ENCODE measurements around the gene CNPY4. TPM values are rescaled to one million over a fixed set of nuclear protein-coding genes. Genes with fewer than 3 reads are reported as not detected.

CNPY4 gene
- total and polyA plus RNA-seq, 2 donors from 2014 or later = 11.6 to 22.0 TPM

DNA sequence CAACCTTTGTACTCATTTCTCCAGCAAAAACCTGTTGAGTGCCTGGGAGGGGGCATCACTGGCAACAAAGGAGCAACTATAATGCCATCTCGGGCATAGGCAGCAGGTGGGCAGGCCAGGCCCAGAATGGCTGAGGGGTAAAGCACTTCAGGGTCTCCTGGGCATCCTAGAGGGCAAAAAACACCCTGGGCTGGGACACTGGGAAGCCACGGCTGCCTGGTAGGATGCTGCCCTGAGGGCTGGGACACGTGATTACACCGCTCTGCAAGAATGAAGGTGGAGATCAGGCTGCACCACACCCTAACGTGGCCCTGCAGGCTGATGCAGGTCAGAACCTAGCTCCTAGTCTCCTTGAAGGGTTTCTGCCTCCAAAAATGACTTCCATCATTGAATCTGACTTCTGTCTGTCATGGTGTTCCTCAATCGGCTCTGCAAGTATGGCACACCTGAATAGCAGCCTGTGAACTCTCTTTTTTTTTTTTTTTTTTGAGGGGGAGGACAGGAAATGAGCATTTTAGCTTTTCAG is 43.6 kb downstream of the CNPY4 start:
- Histone ChIP-seq H3K27ac (ENCODE audit: low read depth in 2 of 2, low read length in 2 of 2) (no peak overlapping the region), H3K4me3 (ENCODE audit: low read length in 3 of 3) (no peak overlapping the region), H3K9me3 (ENCODE audit: control insufficient read depth in 2 of 3, insufficient read depth in 1 of 3, low read length in 3 of 3) (no peaks in the 10 kb centered on the region), H3K4me1 (ENCODE audit: control insufficient read depth in 2 of 3, insufficient read depth in 2 of 3, low read depth in 1 of 3, low read length in 3 of 3) (peaks cover 0 to 4% (median 0%) of the 10 kb centered on the region in 3 donors), H3K36me3 (ENCODE audit: control insufficient read depth in 2 of 3, insufficient read depth in 3 of 3, low read length in 3 of 3) (no peaks in the 10 kb centered on the region), H3K27me3 (ENCODE audit: control insufficient read depth, insufficient read depth, low read length) (no peaks in the 10 kb centered on the region), H3K9ac (ENCODE audit: low read length in 3 of 3) (no peak overlapping the region)
- FAIRE-seq (no peak), DNase-seq (no peak)
- TF ChIP-seq CTCF (IDR thresholded peaks at IDR 0.05; ENCODE audit: borderline replicate concordance, extremely low read depth, insufficient read depth) = no peak
- intact Hi-C loops (cut with DNase I) = no loop called here

GRCh38 chr7:100163871-100164270 is 44.4 kb downstream of the CNPY4 start:
- Histone ChIP-seq H3K27me3 (ENCODE audit: control insufficient read depth, insufficient read depth, low read length) (no peaks in the 10 kb centered on the region), H3K9ac (ENCODE audit: low read length in 3 of 3) (no peak overlapping the region), H3K36me3 (ENCODE audit: control insufficient read depth in 2 of 3, insufficient read depth in 3 of 3, low read length in 3 of 3) (no peaks in the 10 kb centered on the region), H3K9me3 (ENCODE audit: control insufficient read depth in 2 of 3, insufficient read depth in 1 of 3, low read length in 3 of 3) (no peaks in the 10 kb centered on the region), H3K27ac (ENCODE audit: low read depth in 2 of 2, low read length in 2 of 2) (no peak overlapping the region), H3K4me1 (ENCODE audit: control insufficient read depth in 2 of 3, insufficient read depth in 2 of 3, low read depth in 1 of 3, low read length in 3 of 3) (peaks cover 0 to 6% (median 5%) of the 10 kb centered on the region in 3 donors), H3K4me3 (ENCODE audit: low read length in 3 of 3) (no peak overlapping the region)
- DNase-seq = peak in 1 of 5 donors; percentile 29
- intact Hi-C loops (cut with DNase I) = no loop called here
- no peak for FAIRE-seq
- TF ChIP-seq CTCF (IDR thresholded peaks at IDR 0.05; ENCODE audit: borderline replicate concordance, extremely low read depth, insufficient read depth) = no peak

DNA sequence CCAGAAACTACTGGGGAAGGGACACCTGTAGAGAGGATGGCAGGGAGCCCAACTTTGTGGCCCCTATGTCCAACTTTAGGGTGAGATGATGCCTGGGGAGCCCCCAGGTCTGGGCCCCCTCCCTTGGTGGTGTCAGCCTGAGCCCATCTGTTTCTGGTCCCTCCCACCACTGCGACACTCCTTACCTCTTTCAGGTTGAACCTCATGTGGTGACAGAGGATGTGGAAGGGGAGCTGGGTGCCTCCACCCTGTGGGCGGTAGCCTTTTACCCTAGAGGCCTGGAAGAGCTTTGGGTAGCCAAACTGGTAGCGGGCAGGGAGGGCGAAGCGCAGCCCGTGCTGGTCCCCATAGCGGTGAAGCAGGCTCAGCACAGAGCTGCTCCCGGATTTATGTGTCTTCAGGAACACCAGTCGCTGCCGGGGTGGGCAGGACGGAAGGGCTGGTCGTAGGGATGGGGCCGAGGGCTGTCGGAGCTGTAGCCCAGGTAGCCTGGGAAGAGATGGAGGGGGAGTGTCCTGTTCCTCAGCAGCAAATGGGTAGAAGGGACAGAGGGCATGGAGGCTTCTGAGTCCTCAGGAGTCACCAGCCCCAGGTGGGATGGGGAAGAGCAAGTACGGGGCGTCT is 47.0 kb downstream of the CNPY4 start:
- H3K36me3 ChIP-seq (ENCODE audit: control insufficient read depth in 2 of 3, insufficient read depth in 3 of 3, low read length in 3 of 3) = no peaks in the 10 kb centered on the region
- peak in 1 of 5 donors; percentile 55 for DNase-seq
- intact Hi-C loops (cut with DNase I) = no loop called here

More for the DNA sequence above, 47.0 kb downstream of the CNPY4 start:
- Histone ChIP-seq H3K9me3 (ENCODE audit: control insufficient read depth in 2 of 3, insufficient read depth in 1 of 3, low read length in 3 of 3) (no peaks in the 10 kb centered on the region), H3K4me1 (ENCODE audit: control insufficient read depth in 2 of 3, insufficient read depth in 2 of 3, low read depth in 1 of 3, low read length in 3 of 3) (peaks cover 0 to 5% (median 3%) of the 10 kb centered on the region in 3 donors), H3K4me3 (ENCODE audit: low read length in 3 of 3) (no peak overlapping the region), H3K27me3 (ENCODE audit: control insufficient read depth, insufficient read depth, low read length) (no peaks in the 10 kb centered on the region), H3K9ac (ENCODE audit: low read length in 3 of 3) (no peak overlapping the region), H3K27ac (ENCODE audit: low read depth in 2 of 2, low read length in 2 of 2) (no peak overlapping the region)
- no peak for FAIRE-seq
- TF ChIP-seq CTCF (IDR thresholded peaks at IDR 0.05; ENCODE audit: borderline replicate concordance, extremely low read depth, insufficient read depth) = no peak

Data from kidney (tissue), 14 donors.